ENCODE data around the gene MAOA.

GRCh38 chrX:43679058-43679457 is 23.0 kb downstream of the MAOA start:
- TF ChIP-seq CTCF (IDR thresholded peaks at IDR 0.05; ENCODE audit: extremely low read depth in 1 of 2, insufficient read depth in 1 of 2, low read depth in 1 of 2, low read length in 2 of 2), result no peak
- no peak for TF ChIP-seq POLR2A (IDR thresholded peaks at IDR 0.05; ENCODE audit: low read depth, low read length)
- no peak for TF ChIP-seq POLR2AphosphoS5 (IDR thresholded peaks at IDR 0.05; ENCODE audit: insufficient read depth, low read depth, low read length)
- TF ChIP-seq JUN (IDR thresholded peaks at IDR 0.05; ENCODE audit: borderline replicate concordance, insufficient read depth, insufficient read length, low read depth), result no peak
- no peak for TF ChIP-seq MAX (IDR thresholded peaks at IDR 0.05; ENCODE audit: insufficient read depth, insufficient read length)
- TF ChIP-seq EZH2 (IDR thresholded peaks at IDR 0.05; ENCODE audit: borderline replicate concordance, low read depth, low read length, severe bottlenecking), result no peak
- no peak for TF ChIP-seq GATA2 (IDR thresholded peaks at IDR 0.05; ENCODE audit: insufficient read depth, insufficient read length, low read depth, low read length)
- no peak for TF ChIP-seq FOS (IDR thresholded peaks at IDR 0.05; ENCODE audit: borderline replicate concordance, insufficient read depth, low read length)
- no peak for TF ChIP-seq MYC (IDR thresholded peaks at IDR 0.05; ENCODE audit: low read depth, low read length)
